ENCODE data around the gene INSRR. TPM values are rescaled to one million over a fixed set of nuclear protein-coding genes. Genes with fewer than 3 reads are reported as not detected.
A peak's percentile ranks its signal among the peaks of the same experiment; 100 is the strongest.

Gene INSRR
- total and polyA plus RNA-seq, 9 of the 15 experiments (the other 6 are each of a cell fraction or from before 2014, with no cell fraction given): 0.03 to 0.18 (median 0.06) TPM; not detected in 3

- TF ChIP-seq SAFB2 (IDR thresholded peaks at IDR 0.05; ENCODE audit: borderline replicate concordance, low read depth, low read length, severe bottlenecking) (no peak), HDAC1 (IDR thresholded peaks at IDR 0.05) (peak in 1 of 2 experiments; percentile 63; a peak in 2 of 4 replicates), CREB3L1 (IDR thresholded peaks at IDR 0.05; ENCODE audit: borderline replicate concordance, low read depth) (no peak), RREB1 (CRISPR knock-in tag; IDR thresholded peaks at IDR 0.05) (peak; percentile 15; the same call in 1 of the 2 replicates), PYGO2 (tag; IDR thresholded peaks at IDR 0.05) (no peak), MTF1 (CRISPR knock-in tag; IDR thresholded peaks at IDR 0.05; ENCODE audit: borderline replicate concordance) (no peak), RHOXF2B (CRISPR knock-in tag; conservative IDR thresholded peaks at IDR 0.05) (no peak), CHAMP1 (IDR thresholded peaks at IDR 0.05) (no peak), HMGN3 (IDR thresholded peaks at IDR 0.05; ENCODE audit: borderline replicate concordance, extremely low read depth, insufficient read length, low read depth, low read length) (no peak), ZFPM2 (CRISPR knock-in tag; IDR thresholded peaks at IDR 0.05) (no peak), MEIS2 (IDR thresholded peaks at IDR 0.05; ENCODE audit: partially characterized antibody) (peak; percentile 36), UBTF (IDR thresholded peaks at IDR 0.05; ENCODE audit: borderline replicate concordance in 1 of 2, low read depth in 2 of 2, low read length in 2 of 2) (0 out of 4 replicates have a peak, but pooled peaks of 1 of the 2 experiments have one; percentile 38), SMAD2 (IDR thresholded peaks at IDR 0.05; ENCODE audit: low read depth, low read length) (no peak), JUN (IDR thresholded peaks at IDR 0.05; ENCODE audit: borderline replicate concordance, low read depth, low read length) (no peak), JUN (CRISPR knock-in tag; IDR thresholded peaks at IDR 0.05; ENCODE audit: borderline replicate concordance) (no peak)
Observed at GRCh38 chr1:156858555-156858956, 361 bp downstream of the INSRR start (continued).

Measured in K562 (cell line).